ENCODE measurements around the gene MOGAT3.

MOGAT3 gene

GRCh38 chr7:101210143-101210542 is 9.3 kb upstream of the MOGAT3 start:
- H3K27ac ChIP-seq = no peak overlapping the region
- TF ChIP-seq ZFX (IDR thresholded peaks at IDR 0.05; ENCODE audit: borderline replicate concordance) (no peak), CTCF (IDR thresholded peaks at IDR 0.05) (no peak)

- H3K27ac ChIP-seq = no peak overlapping the region
- TF ChIP-seq CTCF (IDR thresholded peaks at IDR 0.05) (no peak), ZFX (IDR thresholded peaks at IDR 0.05; ENCODE audit: borderline replicate concordance) (no peak)
Observed at GRCh38 chr7:101208794-101209193, 8.0 kb upstream of the MOGAT3 start.

GRCh38 chr7:101207459-101207858 is 6.6 kb upstream of the MOGAT3 start:
- H3K27ac ChIP-seq = 0 out of 2 replicates have a peak overlapping the region, but pooled peaks have one; percentile 13
- no peak for TF ChIP-seq ZFX (IDR thresholded peaks at IDR 0.05; ENCODE audit: borderline replicate concordance)

GRCh38 chr7:101206665-101207042 is 5.8 kb upstream of the MOGAT3 start:
- TF ChIP-seq CTCF (IDR thresholded peaks at IDR 0.05) = no peak
- TF ChIP-seq ZFX (IDR thresholded peaks at IDR 0.05; ENCODE audit: borderline replicate concordance) = no peak
- H3K27ac ChIP-seq = no peak overlapping the region

GRCh38 chr7:101205901-101206664 is 5.2 kb upstream of the MOGAT3 start:
- H3K27ac ChIP-seq = no peak overlapping the region
- TF ChIP-seq CTCF (IDR thresholded peaks at IDR 0.05) (no peak), ZFX (IDR thresholded peaks at IDR 0.05; ENCODE audit: borderline replicate concordance) (no peak)

- H3K27ac ChIP-seq = peak overlapping the region; percentile 21; the same call in 1 of the 2 replicates
Observed at GRCh38 chr7:101203740-101204738, 3.2 kb upstream of the MOGAT3 start.

GRCh38 chr7:101202603-101202918 is 1.7 kb upstream of the MOGAT3 start:
- no peak overlapping the region for H3K27ac ChIP-seq
- no peak for TF ChIP-seq CTCF (IDR thresholded peaks at IDR 0.05)
- TF ChIP-seq ZFX (IDR thresholded peaks at IDR 0.05; ENCODE audit: borderline replicate concordance) = no peak
